Vagina (tissue), 2 donors: Measurements from ENCODE around the gene CLPTM1L. TPM values are rescaled to one million over a fixed set of nuclear protein-coding genes. Genes with fewer than 3 reads are reported as not detected.

Experiments used
- DNase-seq, 2 donors: peaks; one replicate each; pipeline ENCODE4 v3.0.0-alpha.2; 2017; ENCODE audit errors: extremely low spot score in 2 of 2
- H3K27ac ChIP-seq: fragments of 200-600 bp; sonication (generic); one replicate; pipeline ENCODE4 v1.5.1; 2019
- H3K27me3 ChIP-seq: fragments of 200-600 bp; sonication (generic); one replicate; pipeline ENCODE4 v1.5.1; 2019
- H3K36me3 ChIP-seq, 2 donors: fragments of 200-600 bp; sonication (generic); one replicate each; pipeline ENCODE4 v1.5.1; 2017 to 2019
- H3K4me1 ChIP-seq: fragments of 200-600 bp; sonication (generic); one replicate; pipeline ENCODE4 v1.5.1; 2019
- H3K4me3 ChIP-seq, 2 donors: fragments of 200-600 bp; sonication (generic); 1 replicate in 1 of 2; 2 replicates in 1 of 2; pipeline ENCODE4 v1.5.1; 2016 to 2019
- H3K9me3 ChIP-seq: fragments of 200-600 bp; sonication (generic); one replicate; pipeline ENCODE4 v1.5.1; 2019
- POLR2A ChIP-seq, 2 donors: fragments of 450-650 bp; IDR thresholded peaks; one replicate each; pipeline ENCODE4 v1.6.1; 2017; ENCODE audit warnings: antibody characterized with exemption in 2 of 2, mild to moderate bottlenecking in 2 of 2, moderate library complexity in 2 of 2
- POLR2AphosphoS5 ChIP-seq, 2 donors: sonication (generic); formaldehyde crosslinking; IDR thresholded peaks; one replicate each; pipeline ENCODE4 v1.9.0; 2017; ENCODE audit warnings: antibody characterized with exemption in 2 of 2, mild to moderate bottlenecking in 2 of 2, low read depth in 1 of 2; ENCODE audit not compliant: insufficient read depth in 1 of 2
- intact Hi-C: fragments of 100-400 bp; cut with DNase I; formaldehyde crosslinking; loops from one replicate; pipeline ENCODE4 v1.15.1; 2023
- total RNA-seq: library from RNA; depleted of rRNA; stranded (reverse); fragments of >200 nt; gene quantifications from one replicate; pipeline ENCODE4 v1.2.3, GENCODE V29; 2016
- TF ChIP-seq, protein P1 (sequence below), 3 experiments: fragments of 450-650 bp in 2 of 3; fragments of 200-600 bp in 1 of 3; sonication (generic) in 1 of 3; IDR thresholded peaks; one replicate each; pipeline ENCODE4 v1.5.1; 2017 to 2019; ENCODE audit warnings: antibody characterized with exemption in 3 of 3, mild to moderate bottlenecking in 2 of 3, moderate library complexity in 2 of 3

The CLPTM1L gene
- total RNA-seq, 1 donor from 2014 or later: 40.0 TPM

DNA sequence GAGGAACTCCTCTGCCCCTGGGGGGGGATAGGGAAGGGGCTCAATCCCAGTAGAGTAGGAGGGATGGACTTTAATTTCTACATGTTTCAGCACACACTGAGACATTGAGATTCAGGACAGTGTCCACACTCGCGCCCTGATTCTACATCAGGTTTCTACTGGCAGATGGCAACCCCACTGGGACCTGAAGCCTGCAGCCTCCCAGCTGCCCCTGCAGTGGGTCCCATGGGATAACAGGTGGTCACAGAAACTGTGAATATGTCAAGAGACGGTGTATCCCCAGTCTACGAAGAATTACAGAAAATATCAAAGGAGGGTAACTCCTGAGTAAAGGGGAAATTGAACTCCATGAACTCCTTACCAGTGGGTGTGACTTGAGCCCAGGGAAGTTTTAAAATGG, 47.7 kb downstream of the CLPTM1L start:
- Histone ChIP-seq H3K4me1 (no peaks in the 10 kb centered on the region), H3K4me3 (no peak overlapping the region), H3K36me3 (no peaks in the 10 kb centered on the region), H3K27ac (no peak overlapping the region), H3K9me3 (no peaks in the 10 kb centered on the region), H3K27me3 (no peaks in the 10 kb centered on the region)
- intact Hi-C loops: no loop called here
- no peak for DNase-seq
- TF ChIP-seq, protein P1, sequence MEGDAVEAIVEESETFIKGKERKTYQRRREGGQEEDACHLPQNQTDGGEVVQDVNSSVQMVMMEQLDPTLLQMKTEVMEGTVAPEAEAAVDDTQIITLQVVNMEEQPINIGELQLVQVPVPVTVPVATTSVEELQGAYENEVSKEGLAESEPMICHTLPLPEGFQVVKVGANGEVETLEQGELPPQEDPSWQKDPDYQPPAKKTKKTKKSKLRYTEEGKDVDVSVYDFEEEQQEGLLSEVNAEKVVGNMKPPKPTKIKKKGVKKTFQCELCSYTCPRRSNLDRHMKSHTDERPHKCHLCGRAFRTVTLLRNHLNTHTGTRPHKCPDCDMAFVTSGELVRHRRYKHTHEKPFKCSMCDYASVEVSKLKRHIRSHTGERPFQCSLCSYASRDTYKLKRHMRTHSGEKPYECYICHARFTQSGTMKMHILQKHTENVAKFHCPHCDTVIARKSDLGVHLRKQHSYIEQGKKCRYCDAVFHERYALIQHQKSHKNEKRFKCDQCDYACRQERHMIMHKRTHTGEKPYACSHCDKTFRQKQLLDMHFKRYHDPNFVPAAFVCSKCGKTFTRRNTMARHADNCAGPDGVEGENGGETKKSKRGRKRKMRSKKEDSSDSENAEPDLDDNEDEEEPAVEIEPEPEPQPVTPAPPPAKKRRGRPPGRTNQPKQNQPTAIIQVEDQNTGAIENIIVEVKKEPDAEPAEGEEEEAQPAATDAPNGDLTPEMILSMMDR (IDR thresholded peaks at IDR 0.05): no peak
- no peak for TF ChIP-seq POLR2A (IDR thresholded peaks at IDR 0.05)
- TF ChIP-seq POLR2AphosphoS5 (IDR thresholded peaks at IDR 0.05; ENCODE audit: insufficient read depth in 1 of 2, low read depth in 1 of 2): no peak

GRCh38 chr5:1295650-1296037, 49.3 kb downstream of the CLPTM1L start:
- intact Hi-C loops: no loop called here
- no peaks in the 10 kb centered on the region for H3K4me1 ChIP-seq
- no peaks in the 10 kb centered on the region for H3K36me3 ChIP-seq
- H3K4me3 ChIP-seq: no peak overlapping the region
- no peaks in the 10 kb centered on the region for H3K27me3 ChIP-seq
- DNase-seq: no peak
- TF ChIP-seq POLR2A (IDR thresholded peaks at IDR 0.05): no peak
- TF ChIP-seq POLR2AphosphoS5 (IDR thresholded peaks at IDR 0.05; ENCODE audit: insufficient read depth in 1 of 2, low read depth in 1 of 2): no peak
- TF ChIP-seq, protein P1 (IDR thresholded peaks at IDR 0.05): no peak
- no peaks in the 10 kb centered on the region for H3K9me3 ChIP-seq
- no peak overlapping the region for H3K27ac ChIP-seq

DNA sequence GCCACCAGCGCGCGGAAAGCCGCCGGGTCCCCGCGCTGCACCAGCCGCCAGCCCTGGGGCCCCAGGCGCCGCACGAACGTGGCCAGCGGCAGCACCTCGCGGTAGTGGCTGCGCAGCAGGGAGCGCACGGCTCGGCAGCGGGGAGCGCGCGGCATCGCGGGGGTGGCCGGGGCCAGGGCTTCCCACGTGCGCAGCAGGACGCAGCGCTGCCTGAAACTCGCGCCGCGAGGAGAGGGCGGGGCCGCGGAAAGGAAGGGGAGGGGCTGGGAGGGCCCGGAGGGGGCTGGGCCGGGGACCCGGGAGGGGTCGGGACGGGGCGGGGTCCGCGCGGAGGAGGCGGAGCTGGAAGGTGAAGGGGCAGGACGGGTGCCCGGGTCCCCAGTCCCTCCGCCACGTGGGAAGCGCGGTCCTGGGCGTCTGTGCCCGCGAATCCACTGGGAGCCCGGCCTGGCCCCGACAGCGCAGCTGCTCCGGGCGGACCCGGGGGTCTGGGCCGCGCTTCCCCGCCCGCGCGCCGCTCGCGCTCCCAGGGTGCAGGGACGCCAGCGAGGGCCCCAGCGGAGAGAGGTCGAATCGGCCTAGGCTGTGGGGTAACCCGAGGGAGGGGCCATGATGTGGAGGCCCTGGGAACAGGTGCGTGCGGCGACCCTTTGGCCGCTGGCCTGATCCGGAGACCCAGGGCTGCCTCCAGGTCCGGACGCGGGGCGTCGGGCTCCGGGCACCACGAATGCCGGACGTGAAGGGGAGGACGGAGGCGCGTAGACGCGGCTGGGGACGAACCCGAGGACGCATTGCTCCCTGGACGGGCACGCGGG, 49.9 kb downstream of the CLPTM1L start, which contains the start of gene TERT:
TERT (minus strand) TSS at position 234 of the 815 bp plus-strand sequence; CDS start at position 155, 79 bp downstream.
- no peak for DNase-seq
- no peaks in the 10 kb centered on the region for H3K4me1 ChIP-seq
- peak within 1 kb of the TSS in 1 of 2 donors; percentile 16 for H3K4me3 ChIP-seq
- H3K36me3 ChIP-seq: no peaks in the 10 kb centered on the region
- intact Hi-C loops: no loop called here
- H3K9me3 ChIP-seq: no peaks in the 10 kb centered on the region
- H3K27me3 ChIP-seq: no peaks in the 10 kb centered on the region
- no peak within 1 kb of the TSS for H3K27ac ChIP-seq
- TF ChIP-seq POLR2A (IDR thresholded peaks at IDR 0.05): no peak

- H3K4me1 ChIP-seq: no peaks in the 10 kb centered on the region
- peak overlapping the region in 1 of 2 donors; percentile 16 for H3K4me3 ChIP-seq
- no peak for TF ChIP-seq POLR2A (IDR thresholded peaks at IDR 0.05)
- TF ChIP-seq POLR2AphosphoS5 (IDR thresholded peaks at IDR 0.05; ENCODE audit: insufficient read depth in 1 of 2, low read depth in 1 of 2): no peak
- TF ChIP-seq, protein P1 (IDR thresholded peaks at IDR 0.05): no peak
- no peaks in the 10 kb centered on the region for H3K36me3 ChIP-seq
- no peak overlapping the region for H3K27ac ChIP-seq
- no peak for DNase-seq
- no peaks in the 10 kb centered on the region for H3K27me3 ChIP-seq
- no peaks in the 10 kb centered on the region for H3K9me3 ChIP-seq
- intact Hi-C loops: no loop called here
These were observed 50.6 kb downstream of the CLPTM1L start for GRCh38 chr5:1294206-1294834.

- Histone ChIP-seq H3K27ac (no peak overlapping the region), H3K9me3 (no peaks in the 10 kb centered on the region), H3K4me3 (no peak overlapping the region), H3K36me3 (no peaks in the 10 kb centered on the region), H3K4me1 (no peaks in the 10 kb centered on the region), H3K27me3 (no peaks in the 10 kb centered on the region)
- intact Hi-C loops: no loop called here
- no peak for TF ChIP-seq POLR2A (IDR thresholded peaks at IDR 0.05)
- TF ChIP-seq, protein P1 (IDR thresholded peaks at IDR 0.05): no peak
- TF ChIP-seq POLR2AphosphoS5 (IDR thresholded peaks at IDR 0.05; ENCODE audit: insufficient read depth in 1 of 2, low read depth in 1 of 2): no peak
- DNase-seq: no peak
These were observed 51.3 kb downstream of the CLPTM1L start for GRCh38 chr5:1293416-1294205.
